Stromal cell of bone marrow (primary cell): ENCODE results near the gene CD4.
"Not testable (repeated sequence)": the region's sequence is repeated elsewhere in the genome, so short reads cannot be mapped to it uniquely, and the experiment has no call there.

Experiments
- DNase-seq: peaks from one replicate; pipeline ENCODE4 v3.0.0-alpha.2; 2012; ENCODE audit warnings: low read depth

The CD4 gene

GRCh38 chr12:6868211-6869048 lies 79.1 kb downstream of the CD4 start:
- DNase-seq, result no peak

GRCh38 chr12:6869049-6870021 lies 80.0 kb downstream of the CD4 start:
- DNase-seq, result no peak

GRCh38 chr12:6870304-6870703 lies 81.0 kb downstream of the CD4 start:
- not testable (repeated sequence) for DNase-seq
